Daoy (cell line): Measurements from ENCODE around the gene MITF. TPM values are rescaled to one million over a fixed set of nuclear protein-coding genes. Genes with fewer than 3 reads are reported as not detected.

Experiments
- DNase-seq: peaks from one replicate; pipeline ENCODE4 v3.0.0-alpha.2; 2015; ENCODE audit warnings: low read depth
- total RNA-seq: library from RNA; depleted of rRNA; stranded (reverse); fragments of >200 nt; shearing (Covaris generic); gene quantifications from 2 replicates; pipeline ENCODE4 v1.2.3, GENCODE V29; 2014

Gene MITF
- total RNA-seq, 1 experiment from 2014 or later: 3.6 TPM

- peak; percentile 65 for DNase-seq
Measured at GRCh38 chr3:69914395-69914794, 175.1 kb downstream of the MITF start.

DNA sequence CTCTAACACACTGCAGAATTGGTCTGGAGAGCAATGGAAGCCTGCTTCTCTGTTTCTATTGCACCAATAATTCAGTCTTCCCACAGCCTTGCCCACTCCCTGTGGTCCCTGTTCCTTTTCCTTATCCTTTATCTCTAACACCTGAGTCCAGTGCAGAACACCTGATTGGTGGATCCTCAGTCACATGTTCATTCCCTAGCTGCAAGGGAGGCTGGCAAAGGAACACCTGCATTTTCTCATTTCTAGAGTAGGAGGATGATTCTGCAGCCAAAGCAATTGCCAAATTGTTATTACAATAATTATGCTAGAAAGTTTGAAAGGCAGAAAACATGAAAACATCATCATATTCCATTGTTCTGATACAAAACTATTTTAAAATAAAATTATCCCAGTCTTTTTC is 176.5 kb downstream of the MITF start:
- no peak for DNase-seq

DNA sequence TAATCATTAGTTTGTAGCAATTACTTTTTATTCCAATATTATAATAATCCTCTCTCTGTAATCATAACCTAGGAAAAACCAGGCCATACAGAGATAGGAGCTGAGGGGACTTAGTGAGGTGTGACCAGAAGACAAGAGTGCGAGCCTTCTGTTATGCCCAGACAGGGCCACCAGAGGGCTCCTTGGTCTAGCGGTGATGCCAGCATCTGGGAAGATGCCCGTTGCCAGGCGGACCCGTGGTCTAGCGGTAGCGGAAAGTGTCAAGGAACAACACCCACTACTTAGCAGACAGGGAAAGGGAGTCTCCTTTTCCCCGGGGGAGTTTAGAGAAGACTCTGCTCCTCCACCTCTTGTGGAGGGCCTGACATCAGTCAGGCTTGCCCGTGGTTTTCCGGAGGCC is 180.7 kb downstream of the MITF start:
- DNase-seq: peak; percentile 2

DNA sequence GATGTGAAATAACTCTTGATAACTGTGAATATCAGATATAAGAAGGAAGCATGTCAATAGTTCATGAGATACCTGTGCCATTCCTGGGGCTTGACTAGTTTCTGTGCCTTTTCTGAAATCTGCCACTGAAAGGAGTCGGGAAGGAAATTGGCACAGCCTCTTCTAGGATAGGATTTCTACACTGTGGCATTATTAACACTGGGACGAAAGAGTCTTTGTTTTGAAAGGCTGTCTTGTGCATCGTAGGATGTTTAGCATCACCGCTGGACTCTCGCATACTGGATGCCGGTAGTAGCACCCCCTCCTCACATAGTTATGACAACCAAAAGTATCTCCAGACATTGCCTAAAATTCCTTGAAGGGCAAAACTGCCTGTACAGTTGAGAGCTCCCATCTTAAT is 182.4 kb downstream of the MITF start:
- no peak for DNase-seq

DNA sequence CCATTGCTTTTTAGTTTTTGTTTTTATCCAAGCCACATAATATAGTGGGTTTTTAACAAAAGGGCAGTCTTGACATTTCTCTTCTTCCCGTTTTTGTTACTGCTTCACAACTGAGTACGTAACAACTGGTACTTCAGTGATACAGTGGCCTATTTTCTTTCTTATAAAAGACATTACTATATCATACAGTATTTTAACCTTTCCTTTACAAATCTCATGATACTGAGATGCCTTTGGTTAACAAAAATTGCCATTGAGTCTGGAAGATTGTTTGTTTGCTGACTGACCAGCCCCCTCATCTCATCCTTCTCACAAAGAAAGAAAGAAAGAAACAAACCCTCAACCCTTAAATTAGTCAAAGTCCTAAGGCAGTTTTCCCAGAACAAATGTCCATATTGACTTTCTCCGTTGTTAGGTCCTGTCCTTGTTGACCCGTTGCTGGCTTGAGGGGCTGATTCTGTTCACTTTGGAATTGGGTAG is 183.3 kb downstream of the MITF start:
- no peak for DNase-seq

DNA sequence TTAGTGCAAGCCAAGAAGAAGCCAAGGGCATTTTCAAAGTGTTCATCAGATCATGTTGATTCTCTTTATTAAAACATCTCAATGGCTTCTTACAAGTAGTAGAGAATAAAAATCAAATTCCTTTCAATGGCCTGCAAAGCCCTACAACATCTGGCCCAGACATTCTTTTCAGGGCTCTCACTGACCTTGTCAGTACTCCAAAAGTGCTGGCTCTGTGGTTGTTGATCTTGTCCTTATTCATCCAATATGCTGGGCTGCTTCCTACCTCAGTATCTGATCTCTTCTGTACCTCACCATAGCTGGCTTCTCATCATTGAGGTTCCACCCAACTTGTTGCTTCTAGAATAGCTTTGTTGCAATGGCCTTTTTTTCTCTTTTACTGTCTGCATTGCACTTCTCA is 186.2 kb downstream of the MITF start:
- no peak for DNase-seq

DNA sequence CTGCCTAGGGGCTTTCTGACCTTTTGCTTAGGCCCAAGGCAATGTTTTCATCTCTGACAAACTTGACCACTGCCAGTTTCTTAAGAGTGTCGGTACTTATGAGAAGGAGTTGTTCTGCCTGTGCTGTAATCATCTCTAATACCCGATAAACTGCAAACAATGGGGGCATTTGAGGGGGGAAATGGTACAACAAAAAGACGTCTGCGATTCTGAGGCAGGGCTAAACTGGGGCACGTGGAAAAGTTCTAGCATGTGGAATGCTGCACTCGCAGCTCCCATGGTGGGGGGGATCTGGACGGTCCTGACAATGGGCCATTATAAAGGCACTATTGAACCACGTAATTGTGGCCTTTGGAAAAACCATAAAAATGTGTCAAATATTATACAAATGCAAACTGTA is 187.1 kb downstream of the MITF start:
- DNase-seq: no peak

DNA sequence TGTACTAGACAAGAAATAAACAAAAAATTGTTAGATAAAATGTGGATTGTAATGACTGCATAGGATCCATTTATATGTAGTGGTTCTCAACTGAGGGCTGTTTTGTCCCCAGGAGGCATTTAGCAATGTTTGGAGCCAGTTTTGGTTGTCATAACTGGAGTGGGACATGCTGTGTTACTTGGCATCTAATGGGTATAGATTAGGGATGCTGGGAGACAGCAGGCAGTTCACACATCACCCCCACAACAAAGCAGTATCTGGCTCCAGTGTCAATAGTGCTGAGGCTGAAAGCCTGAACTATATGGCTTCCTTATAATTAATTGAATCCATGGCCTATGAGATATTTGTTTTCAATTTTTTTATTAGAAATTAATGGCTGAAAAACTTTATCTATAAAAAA is 188.3 kb downstream of the MITF start:
- no peak for DNase-seq

GRCh38 chr3:69929019-69929418 is 189.8 kb downstream of the MITF start:
- no peak for DNase-seq

DNA sequence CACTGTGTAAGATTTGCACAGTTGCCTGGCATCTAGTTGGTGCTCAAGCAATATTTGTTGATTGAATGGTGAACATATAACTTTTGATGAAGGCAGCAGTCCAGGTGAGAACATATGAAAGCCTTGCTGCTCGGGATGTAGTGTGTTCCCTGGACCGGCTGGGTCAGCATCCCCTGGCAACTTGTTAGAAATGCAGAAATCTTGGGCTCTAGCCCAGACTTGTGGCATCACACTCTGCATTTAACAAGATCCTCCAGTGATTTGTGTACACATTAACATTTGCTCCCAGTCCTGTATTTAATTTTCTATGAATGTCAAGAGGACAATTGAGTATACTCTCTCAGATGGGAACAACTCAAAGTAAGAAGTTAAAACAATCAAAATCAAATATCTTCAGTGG is 191.3 kb downstream of the MITF start:
- no peak for DNase-seq

- no peak for DNase-seq
Measured at GRCh38 chr3:69932087-69932486, 192.8 kb downstream of the MITF start.

- no peak for DNase-seq
Measured at GRCh38 chr3:69932501-69932900, 193.2 kb downstream of the MITF start.

- DNase-seq: no peak
Measured at GRCh38 chr3:69934398-69934797, 195.1 kb downstream of the MITF start.

- no peak for DNase-seq
Measured at GRCh38 chr3:69936266-69936665, 197.0 kb downstream of the MITF start.

DNA sequence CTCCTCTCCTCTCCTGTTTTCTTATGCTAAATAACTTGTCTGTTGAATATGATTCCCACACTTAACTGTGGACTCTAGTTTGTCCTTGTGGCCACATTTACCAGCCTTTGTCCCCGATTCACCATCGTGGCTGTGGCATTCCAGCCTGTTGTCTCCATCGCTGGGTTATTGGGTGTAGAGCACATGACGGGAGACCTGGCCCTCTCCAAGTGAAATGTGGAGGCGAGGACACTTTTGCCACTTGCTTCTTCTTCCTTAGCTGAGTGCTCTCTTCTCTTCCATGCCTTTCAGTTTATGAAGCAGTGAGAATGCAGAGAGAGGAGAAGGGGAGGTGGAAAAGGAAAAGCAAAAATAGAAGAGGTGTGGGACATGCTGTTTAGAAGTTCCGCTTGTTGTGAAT is 198.8 kb downstream of the MITF start:
- no peak for DNase-seq

DNA sequence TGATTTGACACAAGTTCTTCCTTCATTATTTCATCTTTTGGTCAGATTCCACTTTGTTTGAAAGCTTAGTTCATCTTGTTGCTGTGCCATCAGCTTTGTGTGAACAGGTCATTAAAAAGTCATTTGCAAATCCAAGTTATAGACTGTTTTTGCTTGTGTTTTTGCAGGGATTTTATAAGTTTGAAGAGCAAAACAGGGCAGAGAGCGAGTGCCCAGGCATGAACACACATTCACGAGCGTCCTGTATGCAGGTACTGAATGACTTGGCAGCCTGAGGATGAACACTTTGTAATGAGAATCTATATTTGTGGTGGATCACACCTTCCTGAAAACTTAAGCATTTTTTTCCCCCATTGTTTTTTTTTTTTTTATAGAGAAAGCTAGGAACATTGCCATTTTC is 199.7 kb downstream of the MITF start:
- DNase-seq: no peak

DNA sequence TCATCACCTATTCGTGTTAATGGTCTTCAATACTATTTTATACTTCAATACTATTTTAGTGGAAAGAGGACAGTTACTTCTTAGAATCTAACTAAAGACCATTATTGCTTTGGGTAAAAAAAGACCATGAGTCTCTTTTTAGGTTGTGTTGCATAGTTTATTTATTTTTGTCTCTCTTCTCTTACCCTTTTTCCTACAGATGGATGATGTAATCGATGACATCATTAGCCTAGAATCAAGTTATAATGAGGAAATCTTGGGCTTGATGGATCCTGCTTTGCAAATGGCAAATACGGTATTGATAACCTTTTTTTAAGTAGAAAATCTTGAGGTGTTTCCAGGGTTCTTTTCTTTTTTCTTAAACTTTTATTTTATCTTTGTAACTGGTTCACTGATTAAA is 201.8 kb downstream of the MITF start:
- DNase-seq: no peak

DNA sequence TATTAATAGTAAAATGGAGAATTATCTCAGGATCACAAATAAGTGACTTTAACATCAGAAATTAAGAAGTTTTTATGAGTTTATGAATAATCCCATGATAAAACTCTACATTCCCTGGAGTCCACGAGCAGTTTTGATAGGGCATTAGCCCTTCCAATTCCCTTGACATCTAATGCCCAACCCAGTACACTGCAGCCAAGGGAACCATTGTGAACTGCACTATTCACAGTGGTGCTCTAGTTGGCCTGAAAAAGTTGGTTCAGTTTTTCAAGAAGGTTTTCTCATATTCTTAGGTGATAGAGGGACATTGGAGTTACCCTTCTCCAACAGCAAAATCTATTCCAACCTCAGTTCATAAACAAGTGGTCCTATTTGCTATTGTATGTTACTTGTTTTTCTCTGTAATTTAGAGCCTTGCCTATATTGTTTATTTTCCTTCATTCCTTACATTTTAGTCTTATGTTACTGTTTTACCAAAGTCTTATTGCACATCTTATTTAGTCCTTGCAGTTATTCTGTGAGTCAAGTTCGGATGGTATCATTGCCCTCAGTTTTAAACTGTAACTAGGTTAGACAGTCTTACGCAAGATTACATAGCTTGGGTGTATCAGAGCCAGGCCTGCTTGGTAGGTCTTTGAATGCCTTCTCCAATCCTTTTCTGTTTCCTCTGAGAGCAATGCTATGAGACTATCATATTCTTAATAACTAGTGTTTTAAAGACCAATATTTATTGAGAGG is 202.3 kb downstream of the MITF start:
- DNase-seq: no peak

DNA sequence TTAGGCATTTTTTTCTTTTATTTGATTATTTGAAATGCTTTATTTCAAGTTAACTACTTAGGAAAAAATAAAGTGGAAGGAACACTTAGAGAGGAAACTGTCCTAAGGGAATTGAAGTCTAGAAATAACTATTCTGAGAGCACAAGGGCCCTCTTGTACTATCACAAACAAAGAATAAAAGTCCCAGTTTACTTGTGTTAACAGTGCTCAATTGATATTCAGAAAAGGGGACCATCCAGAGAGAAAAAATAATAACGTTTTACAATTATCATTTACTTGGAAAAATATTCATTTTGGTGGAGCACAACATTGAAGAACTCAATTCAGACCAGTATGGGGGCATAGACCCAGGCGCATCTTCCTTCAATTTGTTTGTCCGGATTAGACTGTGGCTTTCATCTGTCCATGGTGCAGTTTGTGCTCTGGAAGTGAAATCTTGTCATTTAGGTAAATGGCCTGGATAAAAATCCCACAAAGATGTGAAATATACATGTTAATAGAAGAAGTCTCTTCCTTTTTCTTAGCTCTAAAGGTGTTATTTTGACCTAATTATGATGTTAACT is 205.7 kb downstream of the MITF start:
- no peak for DNase-seq

DNA sequence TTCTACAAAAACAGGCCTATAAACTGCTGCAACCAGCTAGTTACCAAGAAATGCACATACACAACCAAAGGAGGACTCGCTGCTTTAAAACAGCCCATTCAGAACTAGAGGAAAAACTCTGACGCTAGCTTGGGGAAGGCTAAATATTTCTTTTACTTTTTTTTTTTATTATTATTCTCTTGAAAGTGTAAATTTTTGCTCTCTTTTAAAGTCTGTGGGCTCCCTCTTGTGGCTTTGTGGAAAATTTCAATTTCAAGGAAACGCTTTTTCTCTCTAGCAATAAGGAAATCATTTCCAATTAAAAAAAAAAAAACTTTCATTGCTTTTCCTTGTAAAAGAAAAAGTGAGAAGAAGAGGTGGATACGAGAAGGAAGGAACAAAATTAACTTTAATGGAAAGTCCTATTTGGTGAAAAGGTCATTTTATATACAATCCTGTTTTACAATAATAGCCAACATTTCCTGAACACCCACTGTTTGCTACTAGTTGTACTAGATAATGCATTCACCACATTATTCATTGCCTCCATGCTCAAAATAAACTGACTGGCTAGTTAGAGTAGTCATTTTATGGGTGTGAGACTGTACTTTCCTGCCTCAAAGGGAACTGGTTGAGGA is 209.1 kb downstream of the MITF start:
- DNase-seq: peak; percentile 3

- DNase-seq: no peak
Measured at GRCh38 chr3:69951616-69952015, 212.4 kb downstream of the MITF start.

DNA sequence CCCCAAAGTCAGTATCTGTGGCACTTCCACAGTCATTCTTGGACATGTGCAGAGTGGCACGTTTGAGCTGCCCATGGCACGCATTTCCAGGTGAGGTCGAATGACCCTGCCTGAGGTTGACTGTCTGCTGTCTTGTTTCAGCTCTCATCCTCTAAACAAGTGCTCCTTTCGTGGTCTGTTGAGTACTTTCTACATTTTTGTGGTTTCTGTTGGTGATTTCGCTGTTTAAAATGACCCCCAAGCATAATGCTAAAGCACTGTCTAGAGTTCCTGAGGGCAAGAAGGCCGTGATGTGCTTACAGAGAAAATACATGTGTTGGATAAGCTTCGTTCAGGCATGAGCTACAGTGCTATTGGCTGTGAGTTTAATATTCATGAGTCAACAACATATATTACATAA is 220.3 kb downstream of the MITF start:
- no peak for DNase-seq

- no peak for DNase-seq
Measured at GRCh38 chr3:69961706-69962439, 222.6 kb downstream of the MITF start.
